Measurements from ENCODE around the gene PLPP1. TPM values are rescaled to one million over a fixed set of nuclear protein-coding genes. Genes with fewer than 3 reads are reported as not detected.

Gene PLPP1
- polyA plus RNA-seq, 1 of the 3 experiments (the other 2 are of a cell fraction) = 32.8 TPM

DNA sequence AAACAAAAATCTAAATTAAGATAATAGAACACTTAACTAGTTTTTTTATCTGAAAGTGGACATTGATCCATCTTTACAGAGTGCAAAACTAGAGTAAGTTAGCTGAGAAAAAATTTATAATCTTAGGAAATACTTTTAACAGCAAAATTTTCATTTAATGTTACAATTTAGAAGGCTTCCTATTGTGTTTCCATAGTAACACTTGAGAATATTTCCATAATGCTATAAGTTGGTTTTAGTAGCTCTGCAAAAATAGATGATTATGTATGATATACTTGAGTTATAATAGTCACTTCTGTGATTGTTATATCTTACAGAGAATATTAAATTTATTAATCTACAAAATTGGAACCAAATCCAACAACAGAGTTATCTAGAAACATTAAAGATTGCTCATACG lies 148.4 kb downstream of the PLPP1 start:
- 93% methylated on average over 1 of the region's 1 CpG for WGBS (ENCODE audit: low lambda C conversion rate)
- Histone ChIP-seq H3K27ac (ENCODE audit: low read depth in 2 of 2, low read length in 1 of 2) (no peak overlapping the region), H3K4me2 (no peak overlapping the region), H3K4me1 (ENCODE audit: control insufficient read depth in 1 of 2, insufficient read depth in 2 of 2, low read depth in 1 of 2, low read length in 1 of 2) (no peaks in the 10 kb centered on the region; a peak in 1 of 4 replicates), H3K9me2 (peaks cover under 1% of the 10 kb centered on the region; the same call in 1 of the 2 replicates), H3K4me3 (ENCODE audit: low read depth in 2 of 2, low read length in 1 of 2) (no peak overlapping the region), H3K27me3 (ENCODE audit: insufficient read depth) (no peaks in the 10 kb centered on the region), H3K9ac (no peak overlapping the region), H2AFZ (ENCODE audit: low read depth) (no peak overlapping the region), H3K79me2 (ENCODE audit: insufficient read depth) (peaks cover 7% of the 10 kb centered on the region; the same call in 1 of the 2 replicates), H3K9me3 (peaks cover 9% of the 10 kb centered on the region; the same call in 1 of the 2 replicates), H3F3A (replicated peaks; ENCODE audit: insufficient read depth) (peaks cover 10% of the 10 kb centered on the region), H4K20me1 (ENCODE audit: insufficient read depth) (no peaks in the 10 kb centered on the region), H3K36me3 (replicated peaks in 1 of 2; ENCODE audit: control insufficient read depth in 1 of 2, insufficient read depth in 2 of 2, low read length in 1 of 2) (peaks cover 51 to 75% of the 10 kb centered on the region in 2 experiments)
- POLR2A ChIA-PET = no interaction called here
- TF ChIP-seq, protein P1, sequence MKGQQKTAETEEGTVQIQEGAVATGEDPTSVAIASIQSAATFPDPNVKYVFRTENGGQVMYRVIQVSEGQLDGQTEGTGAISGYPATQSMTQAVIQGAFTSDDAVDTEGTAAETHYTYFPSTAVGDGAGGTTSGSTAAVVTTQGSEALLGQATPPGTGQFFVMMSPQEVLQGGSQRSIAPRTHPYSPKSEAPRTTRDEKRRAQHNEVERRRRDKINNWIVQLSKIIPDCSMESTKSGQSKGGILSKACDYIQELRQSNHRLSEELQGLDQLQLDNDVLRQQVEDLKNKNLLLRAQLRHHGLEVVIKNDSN (IDR thresholded peaks at IDR 0.05; ENCODE audit: borderline replicate concordance, low read depth) = no peak
- TF ChIP-seq, protein P2, sequence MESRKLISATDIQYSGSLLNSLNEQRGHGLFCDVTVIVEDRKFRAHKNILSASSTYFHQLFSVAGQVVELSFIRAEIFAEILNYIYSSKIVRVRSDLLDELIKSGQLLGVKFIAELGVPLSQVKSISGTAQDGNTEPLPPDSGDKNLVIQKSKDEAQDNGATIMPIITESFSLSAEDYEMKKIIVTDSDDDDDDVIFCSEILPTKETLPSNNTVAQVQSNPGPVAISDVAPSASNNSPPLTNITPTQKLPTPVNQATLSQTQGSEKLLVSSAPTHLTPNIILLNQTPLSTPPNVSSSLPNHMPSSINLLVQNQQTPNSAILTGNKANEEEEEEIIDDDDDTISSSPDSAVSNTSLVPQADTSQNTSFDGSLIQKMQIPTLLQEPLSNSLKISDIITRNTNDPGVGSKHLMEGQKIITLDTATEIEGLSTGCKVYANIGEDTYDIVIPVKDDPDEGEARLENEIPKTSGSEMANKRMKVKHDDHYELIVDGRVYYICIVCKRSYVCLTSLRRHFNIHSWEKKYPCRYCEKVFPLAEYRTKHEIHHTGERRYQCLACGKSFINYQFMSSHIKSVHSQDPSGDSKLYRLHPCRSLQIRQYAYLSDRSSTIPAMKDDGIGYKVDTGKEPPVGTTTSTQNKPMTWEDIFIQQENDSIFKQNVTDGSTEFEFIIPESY (IDR thresholded peaks at IDR 0.05; ENCODE audit: borderline replicate concordance, low read depth) = no peak
- TF ChIP-seq RXRA (IDR thresholded peaks at IDR 0.05; ENCODE audit: borderline replicate concordance, low read depth) (no peak), RAD21 (IDR thresholded peaks at IDR 0.05; ENCODE audit: low read length) (no peak), TAF1 (IDR thresholded peaks at IDR 0.05; ENCODE audit: borderline replicate concordance, low read depth, low read length) (no peak)
- TF ChIP-seq, protein P3, sequence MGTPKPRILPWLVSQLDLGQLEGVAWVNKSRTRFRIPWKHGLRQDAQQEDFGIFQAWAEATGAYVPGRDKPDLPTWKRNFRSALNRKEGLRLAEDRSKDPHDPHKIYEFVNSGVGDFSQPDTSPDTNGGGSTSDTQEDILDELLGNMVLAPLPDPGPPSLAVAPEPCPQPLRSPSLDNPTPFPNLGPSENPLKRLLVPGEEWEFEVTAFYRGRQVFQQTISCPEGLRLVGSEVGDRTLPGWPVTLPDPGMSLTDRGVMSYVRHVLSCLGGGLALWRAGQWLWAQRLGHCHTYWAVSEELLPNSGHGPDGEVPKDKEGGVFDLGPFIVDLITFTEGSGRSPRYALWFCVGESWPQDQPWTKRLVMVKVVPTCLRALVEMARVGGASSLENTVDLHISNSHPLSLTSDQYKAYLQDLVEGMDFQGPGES (IDR thresholded peaks at IDR 0.05; ENCODE audit: low read depth, low read length) = no peak
- TF ChIP-seq, protein P4, sequence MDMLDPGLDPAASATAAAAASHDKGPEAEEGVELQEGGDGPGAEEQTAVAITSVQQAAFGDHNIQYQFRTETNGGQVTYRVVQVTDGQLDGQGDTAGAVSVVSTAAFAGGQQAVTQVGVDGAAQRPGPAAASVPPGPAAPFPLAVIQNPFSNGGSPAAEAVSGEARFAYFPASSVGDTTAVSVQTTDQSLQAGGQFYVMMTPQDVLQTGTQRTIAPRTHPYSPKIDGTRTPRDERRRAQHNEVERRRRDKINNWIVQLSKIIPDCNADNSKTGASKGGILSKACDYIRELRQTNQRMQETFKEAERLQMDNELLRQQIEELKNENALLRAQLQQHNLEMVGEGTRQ (IDR thresholded peaks at IDR 0.05; ENCODE audit: borderline replicate concordance, low read depth, low read length) = no peak
- TF ChIP-seq, protein P5, sequence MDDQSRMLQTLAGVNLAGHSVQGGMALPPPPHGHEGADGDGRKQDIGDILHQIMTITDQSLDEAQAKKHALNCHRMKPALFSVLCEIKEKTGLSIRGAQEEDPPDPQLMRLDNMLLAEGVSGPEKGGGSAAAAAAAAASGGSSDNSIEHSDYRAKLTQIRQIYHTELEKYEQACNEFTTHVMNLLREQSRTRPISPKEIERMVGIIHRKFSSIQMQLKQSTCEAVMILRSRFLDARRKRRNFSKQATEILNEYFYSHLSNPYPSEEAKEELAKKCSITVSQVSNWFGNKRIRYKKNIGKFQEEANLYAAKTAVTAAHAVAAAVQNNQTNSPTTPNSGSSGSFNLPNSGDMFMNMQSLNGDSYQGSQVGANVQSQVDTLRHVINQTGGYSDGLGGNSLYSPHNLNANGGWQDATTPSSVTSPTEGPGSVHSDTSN (IDR thresholded peaks at IDR 0.05) = no peak
- no peak for DNase-seq
- CTCF ChIA-PET = interaction anchor here (0.6 to 1.8 kb wide), 4 partner anchors 12 to 1255 kb away, joined by 3 to 6 read pairs (median 4); no protein-coding TSS in a partner anchor

DNA sequence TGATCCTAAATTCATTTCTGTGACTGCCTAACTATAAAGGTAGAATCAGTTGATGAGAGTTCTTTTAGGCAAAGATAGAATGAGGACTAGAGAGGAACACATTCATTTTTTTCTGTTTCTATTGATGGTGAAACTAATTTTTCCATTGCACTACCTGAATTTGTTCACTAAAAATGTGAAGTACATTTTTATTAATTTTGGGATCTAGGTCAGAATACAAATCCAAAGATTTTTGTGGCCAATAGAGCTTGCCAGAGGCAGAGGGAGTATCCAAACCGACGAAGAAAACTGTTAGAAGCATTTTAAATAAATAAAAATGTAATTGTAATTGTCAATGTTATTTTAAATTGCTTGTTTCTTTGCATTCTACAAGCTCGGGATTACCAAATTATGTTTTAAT lies 148.9 kb downstream of the PLPP1 start:
- Histone ChIP-seq H3K36me3 (replicated peaks in 1 of 2; ENCODE audit: control insufficient read depth in 1 of 2, insufficient read depth in 2 of 2, low read length in 1 of 2) (peaks cover 56 to 75% of the 10 kb centered on the region in 2 experiments), H3K9me3 (peaks cover 9% of the 10 kb centered on the region; the same call in 1 of the 2 replicates), H2AFZ (ENCODE audit: low read depth) (no peak overlapping the region), H3K79me2 (ENCODE audit: insufficient read depth) (peaks cover 7% of the 10 kb centered on the region; the same call in 1 of the 2 replicates), H3K27ac (ENCODE audit: low read depth in 2 of 2, low read length in 1 of 2) (no peak overlapping the region), H3K9me2 (peaks cover 4% of the 10 kb centered on the region; the same call in 1 of the 2 replicates), H3K27me3 (ENCODE audit: insufficient read depth) (no peaks in the 10 kb centered on the region), H3F3A (replicated peaks; ENCODE audit: insufficient read depth) (peaks cover 15% of the 10 kb centered on the region), H3K4me1 (ENCODE audit: control insufficient read depth in 1 of 2, insufficient read depth in 2 of 2, low read depth in 1 of 2, low read length in 1 of 2) (no peaks in the 10 kb centered on the region; a peak in 1 of 4 replicates), H3K9ac (no peak overlapping the region), H3K4me3 (ENCODE audit: low read depth in 2 of 2, low read length in 1 of 2) (no peak overlapping the region), H4K20me1 (ENCODE audit: insufficient read depth) (no peaks in the 10 kb centered on the region), H3K4me2 (no peak overlapping the region)
- POLR2A ChIA-PET = no interaction called here
- CTCF ChIA-PET = interaction anchor here (0.6 to 1.8 kb wide), 4 partner anchors 12 to 1256 kb away, joined by 3 to 6 read pairs (median 4); no protein-coding TSS in a partner anchor
- DNase-seq = no peak
- TF ChIP-seq, protein P6, sequence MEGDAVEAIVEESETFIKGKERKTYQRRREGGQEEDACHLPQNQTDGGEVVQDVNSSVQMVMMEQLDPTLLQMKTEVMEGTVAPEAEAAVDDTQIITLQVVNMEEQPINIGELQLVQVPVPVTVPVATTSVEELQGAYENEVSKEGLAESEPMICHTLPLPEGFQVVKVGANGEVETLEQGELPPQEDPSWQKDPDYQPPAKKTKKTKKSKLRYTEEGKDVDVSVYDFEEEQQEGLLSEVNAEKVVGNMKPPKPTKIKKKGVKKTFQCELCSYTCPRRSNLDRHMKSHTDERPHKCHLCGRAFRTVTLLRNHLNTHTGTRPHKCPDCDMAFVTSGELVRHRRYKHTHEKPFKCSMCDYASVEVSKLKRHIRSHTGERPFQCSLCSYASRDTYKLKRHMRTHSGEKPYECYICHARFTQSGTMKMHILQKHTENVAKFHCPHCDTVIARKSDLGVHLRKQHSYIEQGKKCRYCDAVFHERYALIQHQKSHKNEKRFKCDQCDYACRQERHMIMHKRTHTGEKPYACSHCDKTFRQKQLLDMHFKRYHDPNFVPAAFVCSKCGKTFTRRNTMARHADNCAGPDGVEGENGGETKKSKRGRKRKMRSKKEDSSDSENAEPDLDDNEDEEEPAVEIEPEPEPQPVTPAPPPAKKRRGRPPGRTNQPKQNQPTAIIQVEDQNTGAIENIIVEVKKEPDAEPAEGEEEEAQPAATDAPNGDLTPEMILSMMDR (IDR thresholded peaks at IDR 0.05) = no peak
- TF ChIP-seq RXRA (IDR thresholded peaks at IDR 0.05; ENCODE audit: borderline replicate concordance, low read depth) = no peak
- no peak for TF ChIP-seq TCF12 (IDR thresholded peaks at IDR 0.05)
- TF ChIP-seq FOXJ3 (CRISPR knock-in tag; IDR thresholded peaks at IDR 0.05) = no peak
- TF ChIP-seq TAF1 (IDR thresholded peaks at IDR 0.05; ENCODE audit: borderline replicate concordance, low read depth, low read length) = no peak
- TF ChIP-seq, protein P1 (IDR thresholded peaks at IDR 0.05; ENCODE audit: borderline replicate concordance, low read depth) = no peak
- 84% methylated on average over 3 of the region's 3 CpGs for WGBS (ENCODE audit: low lambda C conversion rate)

Measured in SK-N-SH (cell line).